ENCODE measurements around the gene KDM6A. TPM values are rescaled to one million over a fixed set of nuclear protein-coding genes. Genes with fewer than 3 reads are reported as not detected.
A peak's percentile ranks its signal among the peaks of the same experiment; 100 is the strongest.
"Not testable (repeated sequence)": the region's sequence is repeated elsewhere in the genome, so short reads cannot be mapped to it uniquely, and the experiment has no call there.

KDM6A gene
- polyA plus RNA-seq, 6 donors from 2014 or later: 7.5 to 22.4 (median 18.5) TPM

- H3K27me3 Mint-ChIP-seq; ATAC-seq (ENCODE audit: low read depth in 2 of 2); H3K4me1 Mint-ChIP-seq; H3K4me3 Mint-ChIP-seq; DNase-seq; H3K36me3 Mint-ChIP-seq: not testable (repeated sequence)
- H3K27ac Mint-ChIP-seq: peak overlapping the region in 1 of 6 donors; percentile 36
- H3K9me3 Mint-ChIP-seq: peaks cover 2 to 11% (median 7%) of the 10 kb centered on the region in 7 donors
These were observed 262.5 kb downstream of the KDM6A start for GRCh38 chrX:45135391-45136075.

DNA sequence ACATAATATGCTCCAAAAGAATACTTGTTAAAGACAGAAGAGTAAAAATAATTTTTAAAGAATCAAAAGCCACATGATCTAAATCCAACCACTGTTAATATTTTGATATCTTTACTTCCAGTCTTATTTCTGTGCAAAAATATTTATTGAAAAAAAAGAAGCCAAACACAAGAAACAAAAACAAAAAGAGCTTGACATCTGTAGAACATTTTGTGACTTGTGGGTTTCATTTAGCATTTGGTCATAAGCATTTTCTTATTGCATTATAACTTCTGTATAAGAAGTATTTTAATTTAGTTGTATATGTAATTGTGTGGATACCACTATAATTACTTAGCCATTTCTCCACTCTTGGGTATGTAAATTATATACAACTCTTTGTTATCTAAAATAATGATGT lies 264.5 kb downstream of the KDM6A start:
- DNase-seq: no peak
- no peak overlapping the region for H3K27ac Mint-ChIP-seq
- H3K4me3 Mint-ChIP-seq: no peak overlapping the region
- no peaks in the 10 kb centered on the region for H3K4me1 Mint-ChIP-seq
- H3K27me3 Mint-ChIP-seq: no peaks in the 10 kb centered on the region
- H3K36me3 Mint-ChIP-seq: no peaks in the 10 kb centered on the region
- H3K9me3 Mint-ChIP-seq: peaks cover 3 to 6% (median 5%) of the 10 kb centered on the region in 7 donors
- ATAC-seq (ENCODE audit: low read depth in 2 of 2): no peak

GRCh38 chrX:45138525-45138924 lies 265.5 kb downstream of the KDM6A start:
- peak overlapping the region in 1 of 6 donors; percentile 2 for H3K27ac Mint-ChIP-seq
- no peaks in the 10 kb centered on the region for H3K4me1 Mint-ChIP-seq
- ATAC-seq (ENCODE audit: low read depth in 2 of 2) (no peak), DNase-seq (no peak)
- no peaks in the 10 kb centered on the region for H3K27me3 Mint-ChIP-seq
- no peak overlapping the region for H3K4me3 Mint-ChIP-seq
- H3K36me3 Mint-ChIP-seq: no peaks in the 10 kb centered on the region
- H3K9me3 Mint-ChIP-seq: peaks cover 1 to 5% (median 3%) of the 10 kb centered on the region in 7 donors

- Mint-ChIP-seq H3K36me3 (no peaks in the 10 kb centered on the region), H3K4me1 (no peaks in the 10 kb centered on the region), H3K27ac (peak overlapping the region in 2 of 6 donors; percentile 39 to 40), H3K27me3 (no peaks in the 10 kb centered on the region), H3K4me3 (no peak overlapping the region), H3K9me3 (peaks cover 0 to 2% (median 0%) of the 10 kb centered on the region in 7 donors)
- no peak for DNase-seq
- ATAC-seq (ENCODE audit: low read depth in 2 of 2): no peak
These were observed 267.8 kb downstream of the KDM6A start for GRCh38 chrX:45140812-45141211.

GRCh38 chrX:45142185-45142584 lies 269.2 kb downstream of the KDM6A start:
- no peak for ATAC-seq (ENCODE audit: low read depth in 2 of 2)
- Mint-ChIP-seq H3K36me3 (peaks cover 0 to 4% of the 10 kb centered on the region in 2 donors), H3K27me3 (no peaks in the 10 kb centered on the region), H3K27ac (no peak overlapping the region), H3K9me3 (peaks cover 0 to 2% (median 0%) of the 10 kb centered on the region in 7 donors), H3K4me1 (no peaks in the 10 kb centered on the region), H3K4me3 (no peak overlapping the region)
- no peak for DNase-seq

- no peak overlapping the region for H3K4me3 Mint-ChIP-seq
- no peak overlapping the region for H3K27ac Mint-ChIP-seq
- DNase-seq (no peak), ATAC-seq (ENCODE audit: low read depth in 2 of 2) (no peak)
- H3K9me3 Mint-ChIP-seq: peaks cover 0 to 2% (median 0%) of the 10 kb centered on the region in 7 donors
- H3K4me1 Mint-ChIP-seq: no peaks in the 10 kb centered on the region
- peaks cover 0 to 4% of the 10 kb centered on the region in 2 donors for H3K36me3 Mint-ChIP-seq
- H3K27me3 Mint-ChIP-seq: no peaks in the 10 kb centered on the region
These were observed 270.5 kb downstream of the KDM6A start for GRCh38 chrX:45143455-45143854.

DNA sequence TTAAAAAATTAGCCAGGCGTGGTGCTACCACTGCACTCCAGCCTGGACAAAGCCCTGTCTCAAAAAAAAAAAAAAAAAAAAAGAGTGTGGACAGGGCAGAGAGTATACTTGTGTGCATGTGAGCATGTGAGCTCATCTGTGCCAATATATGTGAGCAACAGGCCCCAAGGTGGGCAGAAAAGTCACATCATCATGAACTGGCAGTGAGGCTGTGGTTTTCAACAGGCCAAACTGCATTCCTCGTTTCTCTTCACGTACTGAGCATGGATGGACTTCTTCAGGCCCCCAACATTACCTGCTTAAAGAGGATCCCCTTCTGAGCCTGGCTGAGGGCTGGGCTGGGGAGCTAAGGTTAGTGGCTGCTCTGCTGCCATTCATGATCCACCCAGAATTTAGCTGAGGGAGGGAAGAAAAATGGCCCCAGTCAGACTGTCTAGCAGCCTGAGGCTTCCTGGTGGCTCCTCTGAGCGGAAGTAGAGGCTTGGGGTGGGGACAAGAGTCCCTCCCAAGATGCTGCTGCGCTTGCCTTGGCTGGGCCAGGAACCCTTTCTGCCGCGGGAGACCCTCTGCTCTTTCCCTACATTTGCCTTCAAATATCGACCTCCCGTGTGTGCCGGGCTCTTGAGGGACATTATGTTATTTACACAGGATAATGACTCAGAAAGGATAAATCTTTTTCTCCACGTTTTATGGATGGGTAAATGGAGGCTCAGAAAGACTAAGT lies 272.7 kb downstream of the KDM6A start:
- no peaks in the 10 kb centered on the region for H3K4me1 Mint-ChIP-seq
- H3K4me3 Mint-ChIP-seq: no peak overlapping the region
- peaks cover 0 to 4% of the 10 kb centered on the region in 2 donors for H3K36me3 Mint-ChIP-seq
- DNase-seq (no peak), ATAC-seq (ENCODE audit: low read depth in 2 of 2) (no peak)
- H3K9me3 Mint-ChIP-seq: peaks cover 0 to 2% (median 0%) of the 10 kb centered on the region in 7 donors
- no peak overlapping the region for H3K27ac Mint-ChIP-seq
- H3K27me3 Mint-ChIP-seq: no peaks in the 10 kb centered on the region

DNA sequence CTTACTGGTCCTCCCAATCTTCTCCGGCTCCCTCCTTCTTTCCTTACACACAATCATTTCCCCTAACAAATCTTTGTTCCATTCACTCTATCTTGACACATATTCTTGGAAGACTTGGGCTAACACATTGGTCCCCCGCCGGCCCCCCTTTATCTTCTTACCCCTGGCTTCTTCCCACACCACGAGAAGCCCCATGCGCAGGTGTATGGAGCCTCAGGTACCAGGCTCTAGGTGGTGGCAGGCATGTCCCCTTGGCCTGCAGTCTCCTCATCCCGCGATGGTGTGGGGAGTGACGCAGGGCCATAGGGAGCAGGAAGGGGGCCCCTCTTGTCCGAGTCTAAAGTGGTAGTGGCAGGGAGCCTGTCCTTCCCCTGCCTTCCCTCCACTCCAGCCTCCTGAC lies 277.8 kb downstream of the KDM6A start:
- peaks cover 0 to 4% of the 10 kb centered on the region in 2 donors for H3K36me3 Mint-ChIP-seq
- H3K4me3 Mint-ChIP-seq: no peak overlapping the region
- H3K27ac Mint-ChIP-seq: no peak overlapping the region
- ATAC-seq (ENCODE audit: low read depth in 2 of 2) (no peak), DNase-seq (no peak)
- H3K9me3 Mint-ChIP-seq: no peaks in the 10 kb centered on the region
- H3K27me3 Mint-ChIP-seq: no peaks in the 10 kb centered on the region
- H3K4me1 Mint-ChIP-seq: no peaks in the 10 kb centered on the region

DNA sequence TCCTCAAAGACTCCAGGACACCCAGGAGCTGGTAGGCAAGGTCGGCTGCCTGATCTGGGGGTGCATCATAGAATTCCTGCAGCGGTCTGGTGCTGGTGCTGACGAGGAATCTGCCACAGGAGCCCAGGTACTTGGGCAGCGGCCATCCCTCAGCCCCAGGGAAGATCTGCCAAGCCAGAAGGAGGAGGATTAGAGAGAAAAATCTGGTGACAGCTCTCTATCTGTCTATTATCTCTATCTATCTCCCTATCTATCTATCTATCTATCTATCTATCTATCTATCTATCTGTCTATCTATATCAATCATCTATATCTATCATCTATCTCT lies 281.0 kb downstream of the KDM6A start:
- H3K4me3 Mint-ChIP-seq: no peak overlapping the region
- H3K9me3 Mint-ChIP-seq: peaks cover 0 to 4% (median 0%) of the 10 kb centered on the region in 7 donors
- no peak for ATAC-seq (ENCODE audit: low read depth in 2 of 2)
- H3K4me1 Mint-ChIP-seq: no peaks in the 10 kb centered on the region
- DNase-seq: no peak
- peaks cover 0 to 11% (median 0%) of the 10 kb centered on the region in 3 donors for H3K27me3 Mint-ChIP-seq
- H3K27ac Mint-ChIP-seq: no peak overlapping the region
- no peaks in the 10 kb centered on the region for H3K36me3 Mint-ChIP-seq

GRCh38 chrX:45154462-45154861 lies 281.5 kb downstream of the KDM6A start:
- H3K9me3 Mint-ChIP-seq: peaks cover 0 to 4% (median 0%) of the 10 kb centered on the region in 7 donors
- no peak overlapping the region for H3K27ac Mint-ChIP-seq
- no peaks in the 10 kb centered on the region for H3K4me1 Mint-ChIP-seq
- ATAC-seq (ENCODE audit: low read depth in 2 of 2) (no peak), DNase-seq (no peak)
- no peak overlapping the region for H3K4me3 Mint-ChIP-seq
- H3K36me3 Mint-ChIP-seq: no peaks in the 10 kb centered on the region
- peaks cover 0 to 11% (median 0%) of the 10 kb centered on the region in 3 donors for H3K27me3 Mint-ChIP-seq

DNA sequence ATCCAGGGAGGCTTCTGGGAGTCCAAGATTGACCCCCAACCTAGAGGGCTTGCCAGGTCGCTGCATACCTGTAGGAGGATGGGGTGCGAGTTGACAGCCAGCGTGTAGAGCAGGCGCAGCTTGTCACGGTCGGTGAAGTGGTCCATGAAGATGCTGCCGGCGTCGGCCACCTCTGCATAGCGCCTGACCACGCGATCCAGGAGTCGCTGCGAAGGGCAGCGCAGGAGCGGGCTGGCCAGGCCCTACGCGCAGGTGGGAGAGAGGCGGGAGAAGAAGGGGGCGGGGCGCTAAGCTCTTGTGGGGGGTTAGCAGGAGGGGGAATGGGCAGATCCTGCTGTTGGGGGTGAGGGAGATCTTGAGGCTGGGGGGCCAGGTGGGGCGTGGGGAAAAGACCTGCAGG lies 284.7 kb downstream of the KDM6A start:
- Mint-ChIP-seq H3K27me3 (peaks cover 0 to 19% (median 7%) of the 10 kb centered on the region in 3 donors), H3K36me3 (peaks cover 8% of the 10 kb centered on the region in 2 donors), H3K4me3 (no peak overlapping the region), H3K9me3 (peaks cover 0 to 20% (median 9%) of the 10 kb centered on the region in 7 donors), H3K4me1 (no peaks in the 10 kb centered on the region), H3K27ac (no peak overlapping the region)
- ATAC-seq (ENCODE audit: low read depth in 2 of 2) (no peak), DNase-seq (no peak)

Measured in naive B cell (primary cell).